ENCODE results near the gene F13A1.
"Not testable (repeated sequence)": the region's sequence is repeated elsewhere in the genome, so short reads cannot be mapped to it uniquely, and the experiment has no call there.

The F13A1 gene

DNA sequence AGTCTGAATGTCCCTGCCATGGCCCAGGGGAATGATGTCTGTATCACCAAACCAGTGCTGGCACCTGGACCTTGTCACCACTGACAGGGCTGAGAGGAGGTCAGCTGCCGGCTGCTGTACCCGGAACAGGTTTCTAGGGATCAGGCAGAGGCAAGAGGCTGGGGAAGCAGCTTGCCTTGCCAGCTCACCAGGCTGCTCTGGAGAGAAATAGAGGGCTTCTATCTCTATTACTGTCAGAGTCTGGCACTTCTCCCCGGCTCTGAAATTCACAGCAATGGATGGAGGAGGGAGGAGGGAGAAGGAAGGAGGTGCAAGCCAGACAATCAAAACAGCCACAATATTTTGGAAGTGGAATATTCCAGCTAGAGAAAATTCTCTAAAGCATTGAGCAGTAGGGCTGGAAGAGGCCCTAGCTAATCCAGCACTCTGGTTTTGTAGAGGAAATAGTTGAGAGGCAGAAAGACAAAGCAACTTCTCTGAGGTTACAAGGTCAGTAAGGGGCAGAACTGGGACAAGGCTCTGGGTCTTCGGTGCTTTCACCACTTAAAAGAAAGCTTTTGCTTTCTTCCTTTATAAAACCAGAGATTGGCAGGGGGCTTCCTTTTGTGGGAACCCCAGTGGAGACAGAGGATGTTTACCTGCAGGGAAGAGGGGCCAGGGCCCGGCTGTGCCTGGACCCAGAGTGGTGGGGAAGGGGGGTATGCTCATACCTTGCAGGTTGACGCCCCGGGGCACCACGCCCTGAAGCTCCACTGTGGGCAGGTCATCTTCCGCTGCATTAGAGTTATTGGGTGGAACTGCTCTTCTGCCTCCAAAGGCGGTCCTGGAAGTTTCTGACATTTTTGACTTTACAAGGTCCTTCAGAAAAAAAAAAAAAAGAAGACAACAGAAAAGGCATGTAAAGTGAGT lies 2.4 kb downstream of the F13A1 start:
- H3K4me1 ChIP-seq (ENCODE audit: control insufficient read depth, insufficient read depth, low read length): no peaks in the 10 kb centered on the region
- no peaks in the 10 kb centered on the region for H3K9me3 ChIP-seq (ENCODE audit: control insufficient read depth in 2 of 2, low read length in 2 of 2)
- H3K27ac ChIP-seq (ENCODE audit: low read length): no peak overlapping the region
- H3K27me3 ChIP-seq (ENCODE audit: control insufficient read depth in 1 of 2, insufficient read depth in 2 of 2, low read length in 2 of 2): peaks cover 7 to 11% of the 10 kb centered on the region in 2 donors
- H3K36me3 ChIP-seq (ENCODE audit: control insufficient read depth in 2 of 2, insufficient read depth in 2 of 2, low read length in 2 of 2): no peaks in the 10 kb centered on the region
- no peak overlapping the region for H3K4me3 ChIP-seq (ENCODE audit: low read length in 2 of 2)
- H3K9ac ChIP-seq (ENCODE audit: low read length in 2 of 2): no peak overlapping the region

DNA sequence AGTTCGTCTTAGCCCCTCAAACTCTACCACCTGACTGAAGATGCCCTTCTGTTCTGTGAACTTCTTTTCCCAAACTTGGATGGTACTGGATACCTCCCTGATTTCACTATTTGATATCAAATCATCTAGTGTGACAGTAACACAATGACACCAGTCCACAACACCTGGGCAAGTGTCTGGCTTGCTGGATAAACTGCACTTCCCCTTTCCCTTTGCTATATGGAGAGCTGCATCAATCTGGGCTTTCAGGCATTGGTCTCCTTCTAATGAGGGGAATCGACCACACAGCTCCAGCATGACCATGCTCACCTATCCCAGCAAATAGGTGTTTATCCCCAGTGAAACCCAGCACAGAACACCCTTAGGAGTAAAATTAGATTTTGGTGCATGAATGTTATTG lies 3.1 kb downstream of the F13A1 start:
- Histone ChIP-seq H3K27me3 (ENCODE audit: control insufficient read depth in 1 of 2, insufficient read depth in 2 of 2, low read length in 2 of 2) (peaks cover 7 to 9% of the 10 kb centered on the region in 2 donors), H3K4me1 (ENCODE audit: control insufficient read depth, insufficient read depth, low read length) (no peaks in the 10 kb centered on the region), H3K36me3 (ENCODE audit: control insufficient read depth in 2 of 2, insufficient read depth in 2 of 2, low read length in 2 of 2) (no peaks in the 10 kb centered on the region), H3K9me3 (ENCODE audit: control insufficient read depth in 2 of 2, low read length in 2 of 2) (no peaks in the 10 kb centered on the region), H3K27ac (ENCODE audit: low read length) (no peak overlapping the region), H3K4me3 (ENCODE audit: low read length in 2 of 2) (no peak overlapping the region), H3K9ac (ENCODE audit: low read length in 2 of 2) (no peak overlapping the region)

DNA sequence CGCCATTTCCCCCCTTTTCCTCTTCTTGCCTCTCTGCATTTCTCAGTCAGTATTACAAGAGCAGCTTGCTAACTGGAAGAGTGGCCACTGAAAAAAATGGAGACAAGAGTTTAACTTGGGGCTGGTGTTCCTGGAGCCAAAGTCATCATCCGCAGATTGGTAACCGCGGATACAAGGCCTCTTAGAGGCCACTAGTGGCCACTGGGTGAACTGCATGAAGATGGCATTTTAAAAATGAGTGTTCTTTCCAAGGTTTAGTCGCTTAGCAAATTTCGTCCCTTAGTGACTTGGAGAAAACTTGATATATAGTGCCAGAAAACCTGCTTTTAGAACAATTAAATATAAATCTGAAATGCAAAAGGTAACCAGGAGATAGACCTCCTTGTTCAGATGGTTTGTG lies 4.8 kb downstream of the F13A1 start:
- Histone ChIP-seq H3K27ac (ENCODE audit: low read length) (no peak overlapping the region), H3K4me1 (ENCODE audit: control insufficient read depth, insufficient read depth, low read length) (no peaks in the 10 kb centered on the region), H3K9ac (ENCODE audit: low read length in 2 of 2) (no peak overlapping the region), H3K4me3 (ENCODE audit: low read length in 2 of 2) (no peak overlapping the region), H3K36me3 (ENCODE audit: control insufficient read depth in 2 of 2, insufficient read depth in 2 of 2, low read length in 2 of 2) (no peaks in the 10 kb centered on the region), H3K9me3 (ENCODE audit: control insufficient read depth in 2 of 2, low read length in 2 of 2) (no peaks in the 10 kb centered on the region), H3K27me3 (ENCODE audit: control insufficient read depth in 1 of 2, insufficient read depth in 2 of 2, low read length in 2 of 2) (peaks cover 4 to 9% of the 10 kb centered on the region in 2 donors)

GRCh38 chr6:6314596-6314995 lies 5.9 kb downstream of the F13A1 start:
- H3K27me3 ChIP-seq (ENCODE audit: control insufficient read depth in 1 of 2, insufficient read depth in 2 of 2, low read length in 2 of 2): peaks cover under 1 to 4% of the 10 kb centered on the region in 2 donors
- no peak overlapping the region for H3K27ac ChIP-seq (ENCODE audit: low read length)
- H3K36me3 ChIP-seq (ENCODE audit: control insufficient read depth in 2 of 2, insufficient read depth in 2 of 2, low read length in 2 of 2): no peaks in the 10 kb centered on the region
- no peaks in the 10 kb centered on the region for H3K9me3 ChIP-seq (ENCODE audit: control insufficient read depth in 2 of 2, low read length in 2 of 2)
- H3K4me1 ChIP-seq (ENCODE audit: control insufficient read depth, insufficient read depth, low read length): no peaks in the 10 kb centered on the region
- no peak overlapping the region for H3K9ac ChIP-seq (ENCODE audit: low read length in 2 of 2)
- H3K4me3 ChIP-seq (ENCODE audit: low read length in 2 of 2): no peak overlapping the region

GRCh38 chr6:6312901-6313441 lies 7.5 kb downstream of the F13A1 start:
- Histone ChIP-seq H3K4me3 (ENCODE audit: low read length in 2 of 2) (no peak overlapping the region), H3K27ac (ENCODE audit: low read length) (no peak overlapping the region), H3K27me3 (ENCODE audit: control insufficient read depth in 1 of 2, insufficient read depth in 2 of 2, low read length in 2 of 2) (no peaks in the 10 kb centered on the region), H3K9me3 (ENCODE audit: control insufficient read depth in 2 of 2, low read length in 2 of 2) (no peaks in the 10 kb centered on the region), H3K36me3 (ENCODE audit: control insufficient read depth in 2 of 2, insufficient read depth in 2 of 2, low read length in 2 of 2) (no peaks in the 10 kb centered on the region), H3K4me1 (ENCODE audit: control insufficient read depth, insufficient read depth, low read length) (no peaks in the 10 kb centered on the region), H3K9ac (ENCODE audit: low read length in 2 of 2) (no peak overlapping the region)

DNA sequence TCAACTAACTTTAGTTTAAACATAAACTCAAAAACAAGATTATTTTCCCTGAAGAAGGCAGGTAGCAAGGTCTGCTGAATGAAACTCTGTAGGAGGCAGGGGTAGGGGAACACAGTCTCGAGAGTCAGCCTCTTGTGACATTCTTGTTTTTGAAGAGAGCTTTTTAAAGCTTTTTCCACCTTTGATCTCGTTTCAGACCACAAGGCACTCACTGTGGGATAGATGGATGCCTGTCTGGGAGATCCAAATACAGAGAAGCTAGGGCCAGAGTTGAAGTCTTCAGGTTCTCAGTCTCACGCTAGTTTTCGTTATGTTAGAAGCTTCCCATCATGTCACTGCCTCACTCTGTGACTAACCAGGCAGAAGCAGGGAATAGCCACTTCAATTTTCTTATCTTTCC lies 14.9 kb downstream of the F13A1 start:
- H3K36me3 ChIP-seq (ENCODE audit: control insufficient read depth in 2 of 2, insufficient read depth in 2 of 2, low read length in 2 of 2): no peaks in the 10 kb centered on the region
- no peaks in the 10 kb centered on the region for H3K4me1 ChIP-seq (ENCODE audit: control insufficient read depth, insufficient read depth, low read length)
- no peak overlapping the region for H3K9ac ChIP-seq (ENCODE audit: low read length in 2 of 2)
- peaks cover 0 to 3% of the 10 kb centered on the region in 2 donors for H3K27me3 ChIP-seq (ENCODE audit: control insufficient read depth in 1 of 2, insufficient read depth in 2 of 2, low read length in 2 of 2)
- peaks cover 0 to 2% of the 10 kb centered on the region in 2 donors for H3K9me3 ChIP-seq (ENCODE audit: control insufficient read depth in 2 of 2, low read length in 2 of 2)
- no peak overlapping the region for H3K27ac ChIP-seq (ENCODE audit: low read length)
- H3K4me3 ChIP-seq (ENCODE audit: low read length in 2 of 2): no peak overlapping the region

- not testable (repeated sequence) for H3K9ac ChIP-seq (ENCODE audit: low read length in 2 of 2); H3K4me3 ChIP-seq (ENCODE audit: low read length in 2 of 2); H3K9me3 ChIP-seq (ENCODE audit: control insufficient read depth in 2 of 2, low read length in 2 of 2); H3K4me1 ChIP-seq (ENCODE audit: control insufficient read depth, insufficient read depth, low read length); H3K36me3 ChIP-seq (ENCODE audit: control insufficient read depth in 2 of 2, insufficient read depth in 2 of 2, low read length in 2 of 2); H3K27me3 ChIP-seq (ENCODE audit: control insufficient read depth in 1 of 2, insufficient read depth in 2 of 2, low read length in 2 of 2); H3K27ac ChIP-seq (ENCODE audit: low read length)
These were observed 20.1 kb downstream of the F13A1 start for GRCh38 chr6:6300383-6300782.

DNA sequence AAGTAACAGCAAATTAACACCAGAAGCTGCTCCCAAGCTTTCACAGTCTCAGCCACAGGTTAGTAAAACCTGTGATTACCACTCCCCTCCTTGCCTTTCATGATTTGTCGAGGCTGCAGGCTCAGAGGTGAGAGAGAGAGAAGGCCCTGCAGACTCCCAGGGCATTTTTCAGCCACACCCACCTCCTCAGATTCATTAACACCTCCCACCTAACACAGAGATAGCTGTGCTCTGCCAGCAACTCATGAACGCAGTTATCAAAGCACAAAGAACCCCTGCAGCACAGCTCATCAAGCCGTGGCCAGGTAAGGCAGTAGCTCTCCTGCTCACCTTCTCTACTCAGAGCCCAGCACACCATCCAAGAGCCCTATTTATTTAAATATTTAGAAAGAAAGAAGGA lies 27.1 kb downstream of the F13A1 start:
- no peaks in the 10 kb centered on the region for H3K36me3 ChIP-seq (ENCODE audit: control insufficient read depth in 2 of 2, insufficient read depth in 2 of 2, low read length in 2 of 2)
- no peak overlapping the region for H3K27ac ChIP-seq (ENCODE audit: low read length)
- no peaks in the 10 kb centered on the region for H3K9me3 ChIP-seq (ENCODE audit: control insufficient read depth in 2 of 2, low read length in 2 of 2)
- H3K27me3 ChIP-seq (ENCODE audit: control insufficient read depth in 1 of 2, insufficient read depth in 2 of 2, low read length in 2 of 2): peaks cover 0 to 3% of the 10 kb centered on the region in 2 donors
- no peak overlapping the region for H3K9ac ChIP-seq (ENCODE audit: low read length in 2 of 2)
- H3K4me3 ChIP-seq (ENCODE audit: low read length in 2 of 2): no peak overlapping the region
- no peaks in the 10 kb centered on the region for H3K4me1 ChIP-seq (ENCODE audit: control insufficient read depth, insufficient read depth, low read length)

DNA sequence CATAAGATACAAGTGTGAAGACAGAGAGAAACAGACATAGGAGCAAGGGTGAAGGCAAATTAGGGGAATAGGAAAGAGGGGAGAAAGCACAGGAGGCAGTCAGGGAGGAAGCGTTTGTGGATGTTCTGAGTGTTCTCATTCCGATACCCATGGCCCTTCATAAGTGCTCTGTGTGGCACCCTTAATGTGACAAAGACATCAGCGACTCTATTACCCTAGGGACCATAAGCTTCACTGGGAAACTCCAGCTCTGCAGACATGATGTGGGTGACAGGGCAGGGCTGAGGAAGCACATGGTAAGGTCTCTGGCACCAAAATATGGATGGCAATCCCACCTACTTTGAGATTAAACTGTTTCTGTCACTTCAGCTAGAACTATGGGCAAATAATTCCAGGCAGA lies 33.0 kb downstream of the F13A1 start:
- Histone ChIP-seq H3K9me3 (ENCODE audit: control insufficient read depth in 2 of 2, low read length in 2 of 2) (no peaks in the 10 kb centered on the region), H3K27me3 (ENCODE audit: control insufficient read depth in 1 of 2, insufficient read depth in 2 of 2, low read length in 2 of 2) (no peaks in the 10 kb centered on the region), H3K9ac (ENCODE audit: low read length in 2 of 2) (no peak overlapping the region), H3K27ac (ENCODE audit: low read length) (no peak overlapping the region), H3K36me3 (ENCODE audit: control insufficient read depth in 2 of 2, insufficient read depth in 2 of 2, low read length in 2 of 2) (no peaks in the 10 kb centered on the region), H3K4me3 (ENCODE audit: low read length in 2 of 2) (no peak overlapping the region), H3K4me1 (ENCODE audit: control insufficient read depth, insufficient read depth, low read length) (no peaks in the 10 kb centered on the region)

- Histone ChIP-seq H3K4me1 (ENCODE audit: control insufficient read depth, insufficient read depth, low read length) (no peaks in the 10 kb centered on the region), H3K27me3 (ENCODE audit: control insufficient read depth in 1 of 2, insufficient read depth in 2 of 2, low read length in 2 of 2) (no peaks in the 10 kb centered on the region), H3K27ac (ENCODE audit: low read length) (no peak overlapping the region), H3K9ac (ENCODE audit: low read length in 2 of 2) (no peak overlapping the region), H3K36me3 (ENCODE audit: control insufficient read depth in 2 of 2, insufficient read depth in 2 of 2, low read length in 2 of 2) (no peaks in the 10 kb centered on the region), H3K4me3 (ENCODE audit: low read length in 2 of 2) (no peak overlapping the region), H3K9me3 (ENCODE audit: control insufficient read depth in 2 of 2, low read length in 2 of 2) (no peaks in the 10 kb centered on the region)
These were observed 34.8 kb downstream of the F13A1 start for GRCh38 chr6:6285679-6286078.

Data from stomach smooth muscle (tissue), 2 donors.